Epithelial cell of alveolus of lung (primary cell): ENCODE data around the gene RNF212. TPM values are rescaled to one million over a fixed set of nuclear protein-coding genes. Genes with fewer than 3 reads are reported as not detected.

Source experiments
- total RNA-seq: library from RNA; depleted of rRNA; stranded (reverse); fragments of >200 nt; gene quantifications from 2 replicates; pipeline ENCODE4 v1.2.1, GENCODE V29; 2015

The RNF212 gene
- not detected in 2 replicates for total RNA-seq

GRCh38 chr4:1113311-1114009 is at the start of gene RNF212:
RNF212 (minus strand) TSS chr4:1113564; CDS start chr4:1113464, 100 bp downstream.

Other genes starting within 250 kb of the RNF212 start
- gene GAK, start 181.2 kb downstream of the RNF212 start, total RNA-seq = 64.1 and 77.5 TPM in 2 replicates
- 11.0 and 33.9 TPM in 2 replicates for gene TMEM175, start 181.1 kb downstream of the RNF212 start, total RNA-seq
- gene DGKQ, start 140.0 kb downstream of the RNF212 start, total RNA-seq = 8.7 and 11.4 TPM in 2 replicates
- 3.7 and 7.2 TPM in 2 replicates for gene IDUA, start 126.5 kb downstream of the RNF212 start, total RNA-seq
- gene SLC26A1, start 120.2 kb downstream of the RNF212 start, total RNA-seq = not detected in 2 replicates
- 33.1 and 34.7 TPM in 2 replicates for gene FGFRL1, start 101.9 kb downstream of the RNF212 start, total RNA-seq
- gene SPON2, start 59.0 kb upstream of the RNF212 start, total RNA-seq = 194 and 850 TPM in 2 replicates
- gene CTBP1, start 135.6 kb upstream of the RNF212 start, total RNA-seq = 130 and 249 TPM in 2 replicates
- 61.7 and 63.1 TPM in 2 replicates for gene MAEA, start 176.3 kb upstream of the RNF212 start, total RNA-seq
- 6.5 and 9.4 TPM in 2 replicates for gene UVSSA, start 233.6 kb upstream of the RNF212 start, total RNA-seq